ENCODE results near the gene SLC5A8. TPM values are rescaled to one million over a fixed set of nuclear protein-coding genes. Genes with fewer than 3 reads are reported as not detected.

The SLC5A8 gene
- total and polyA plus RNA-seq, 2 experiments from 2014 or later = 0.10 TPM

DNA sequence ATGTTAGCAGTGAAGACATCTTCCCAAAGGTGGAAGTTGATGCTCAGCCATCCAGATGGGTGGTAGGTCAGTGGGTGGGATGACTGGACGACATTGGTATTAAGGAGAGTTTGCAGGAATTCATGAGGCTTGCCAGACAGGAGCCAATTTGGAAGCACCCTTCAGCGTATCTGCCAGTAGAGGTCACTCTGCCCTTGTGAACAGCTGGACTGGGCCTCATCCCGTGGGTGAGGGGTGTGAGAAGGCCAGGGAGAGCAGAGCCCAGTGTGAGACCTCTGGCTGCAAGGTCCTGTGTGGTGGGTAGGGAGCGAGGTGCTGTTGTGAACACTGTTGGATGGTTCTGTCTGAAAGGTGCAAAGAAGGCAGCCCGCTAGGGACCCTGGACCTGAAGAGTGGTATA lies 37.7 kb downstream of the SLC5A8 start:
- peak; percentile 100 for ATAC-seq
- H3K27ac Mint-ChIP-seq = no peak overlapping the region; the same call in 1 of the 2 replicates
- H3K4me1 ChIP-seq (ENCODE audit: insufficient read depth) = no peaks in the 10 kb centered on the region

DNA sequence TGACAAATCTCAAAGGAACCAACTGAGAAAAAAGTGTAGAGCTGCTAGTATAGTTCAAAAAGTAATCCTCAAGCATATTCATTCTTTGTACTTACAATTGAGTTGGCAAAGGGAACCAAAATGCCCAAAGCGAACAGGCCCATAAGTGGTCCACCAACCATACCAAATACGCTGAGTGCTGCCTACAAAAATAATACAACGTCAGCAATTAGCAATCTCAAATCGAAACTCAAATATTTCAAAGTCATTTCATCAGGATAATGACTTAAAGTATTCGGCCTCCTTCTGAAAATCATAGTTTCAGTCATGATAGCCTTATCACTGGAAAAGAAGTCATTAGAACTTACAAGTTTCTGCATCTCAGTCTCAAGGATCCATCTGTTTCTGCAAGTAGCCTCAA lies 42.0 kb downstream of the SLC5A8 start:
- no peaks in the 10 kb centered on the region for H3K9me3 Mint-ChIP-seq
- no peak for ATAC-seq

More for the DNA sequence above, 37.7 kb downstream of the SLC5A8 start:
- peak; percentile 86 for DNase-seq (ENCODE audit: low spot score)
- no peaks in the 10 kb centered on the region for H3K36me3 ChIP-seq (ENCODE audit: insufficient read depth)
- H3K9me2 ChIP-seq (ENCODE audit: insufficient read depth) = no peaks in the 10 kb centered on the region
- H3F3A ChIP-seq (replicated peaks; ENCODE audit: low read depth) = no peaks in the 10 kb centered on the region
- TF ChIP-seq JUNB (IDR thresholded peaks at IDR 0.05; ENCODE audit: unreplicated experiment) = no peak
- TF ChIP-seq, protein P1, sequence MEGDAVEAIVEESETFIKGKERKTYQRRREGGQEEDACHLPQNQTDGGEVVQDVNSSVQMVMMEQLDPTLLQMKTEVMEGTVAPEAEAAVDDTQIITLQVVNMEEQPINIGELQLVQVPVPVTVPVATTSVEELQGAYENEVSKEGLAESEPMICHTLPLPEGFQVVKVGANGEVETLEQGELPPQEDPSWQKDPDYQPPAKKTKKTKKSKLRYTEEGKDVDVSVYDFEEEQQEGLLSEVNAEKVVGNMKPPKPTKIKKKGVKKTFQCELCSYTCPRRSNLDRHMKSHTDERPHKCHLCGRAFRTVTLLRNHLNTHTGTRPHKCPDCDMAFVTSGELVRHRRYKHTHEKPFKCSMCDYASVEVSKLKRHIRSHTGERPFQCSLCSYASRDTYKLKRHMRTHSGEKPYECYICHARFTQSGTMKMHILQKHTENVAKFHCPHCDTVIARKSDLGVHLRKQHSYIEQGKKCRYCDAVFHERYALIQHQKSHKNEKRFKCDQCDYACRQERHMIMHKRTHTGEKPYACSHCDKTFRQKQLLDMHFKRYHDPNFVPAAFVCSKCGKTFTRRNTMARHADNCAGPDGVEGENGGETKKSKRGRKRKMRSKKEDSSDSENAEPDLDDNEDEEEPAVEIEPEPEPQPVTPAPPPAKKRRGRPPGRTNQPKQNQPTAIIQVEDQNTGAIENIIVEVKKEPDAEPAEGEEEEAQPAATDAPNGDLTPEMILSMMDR (conservative IDR thresholded peaks at IDR 0.05; ENCODE audit: low read depth in 2 of 2) = peak; percentile 72 to 98
- H3K27me3 ChIP-seq (ENCODE audit: insufficient read depth) = no peaks in the 10 kb centered on the region
- no peak overlapping the region for H3K4me2 ChIP-seq
- peak overlapping the region; percentile 80 for H2AFZ ChIP-seq
- Mint-ChIP-seq H3K4me3 (no peak overlapping the region), H3K9me3 (no peaks in the 10 kb centered on the region), H3K36me3 (ENCODE audit: low read depth) (no peaks in the 10 kb centered on the region), H3K27me3 (ENCODE audit: insufficient read depth, low read depth, poor library complexity) (no peaks in the 10 kb centered on the region), H3K4me1 (no peaks in the 10 kb centered on the region; the same call in 2 of the 3 replicates)
- H3K79me2 ChIP-seq (replicated peaks; ENCODE audit: insufficient read depth) = no peaks in the 10 kb centered on the region
- H3K4me3 ChIP-seq = no peak overlapping the region
- no peak overlapping the region for H3K27ac ChIP-seq (ENCODE audit: low read depth)
- no peaks in the 10 kb centered on the region for H4K20me1 ChIP-seq (replicated peaks; ENCODE audit: insufficient read depth)

More for the DNA sequence above, 42.0 kb downstream of the SLC5A8 start:
- Histone ChIP-seq H3K27ac (ENCODE audit: low read depth) (no peak overlapping the region), H2AFZ (no peak overlapping the region), H3F3A (replicated peaks; ENCODE audit: low read depth) (no peaks in the 10 kb centered on the region), H3K9me2 (ENCODE audit: insufficient read depth) (no peaks in the 10 kb centered on the region), H3K79me2 (replicated peaks; ENCODE audit: insufficient read depth) (no peaks in the 10 kb centered on the region), H3K36me3 (ENCODE audit: insufficient read depth) (no peaks in the 10 kb centered on the region), H3K4me2 (no peak overlapping the region), H3K4me1 (ENCODE audit: insufficient read depth) (no peaks in the 10 kb centered on the region), H3K4me3 (no peak overlapping the region), H4K20me1 (replicated peaks; ENCODE audit: insufficient read depth) (no peaks in the 10 kb centered on the region), H3K27me3 (ENCODE audit: insufficient read depth) (no peaks in the 10 kb centered on the region)
- Mint-ChIP-seq H3K4me1 (no peaks in the 10 kb centered on the region; the same call in 2 of the 3 replicates), H3K36me3 (ENCODE audit: low read depth) (no peaks in the 10 kb centered on the region), H3K4me3 (no peak overlapping the region), H3K27ac (no peak overlapping the region), H3K27me3 (ENCODE audit: insufficient read depth, low read depth, poor library complexity) (no peaks in the 10 kb centered on the region)
- no peak for DNase-seq (ENCODE audit: low spot score)
- no peak for TF ChIP-seq POLR2AphosphoS5 (IDR thresholded peaks at IDR 0.05; ENCODE audit: low read depth)
- TF ChIP-seq, protein P1 (conservative IDR thresholded peaks at IDR 0.05; ENCODE audit: low read depth in 2 of 2) = no peak
- TF ChIP-seq, protein P2, sequence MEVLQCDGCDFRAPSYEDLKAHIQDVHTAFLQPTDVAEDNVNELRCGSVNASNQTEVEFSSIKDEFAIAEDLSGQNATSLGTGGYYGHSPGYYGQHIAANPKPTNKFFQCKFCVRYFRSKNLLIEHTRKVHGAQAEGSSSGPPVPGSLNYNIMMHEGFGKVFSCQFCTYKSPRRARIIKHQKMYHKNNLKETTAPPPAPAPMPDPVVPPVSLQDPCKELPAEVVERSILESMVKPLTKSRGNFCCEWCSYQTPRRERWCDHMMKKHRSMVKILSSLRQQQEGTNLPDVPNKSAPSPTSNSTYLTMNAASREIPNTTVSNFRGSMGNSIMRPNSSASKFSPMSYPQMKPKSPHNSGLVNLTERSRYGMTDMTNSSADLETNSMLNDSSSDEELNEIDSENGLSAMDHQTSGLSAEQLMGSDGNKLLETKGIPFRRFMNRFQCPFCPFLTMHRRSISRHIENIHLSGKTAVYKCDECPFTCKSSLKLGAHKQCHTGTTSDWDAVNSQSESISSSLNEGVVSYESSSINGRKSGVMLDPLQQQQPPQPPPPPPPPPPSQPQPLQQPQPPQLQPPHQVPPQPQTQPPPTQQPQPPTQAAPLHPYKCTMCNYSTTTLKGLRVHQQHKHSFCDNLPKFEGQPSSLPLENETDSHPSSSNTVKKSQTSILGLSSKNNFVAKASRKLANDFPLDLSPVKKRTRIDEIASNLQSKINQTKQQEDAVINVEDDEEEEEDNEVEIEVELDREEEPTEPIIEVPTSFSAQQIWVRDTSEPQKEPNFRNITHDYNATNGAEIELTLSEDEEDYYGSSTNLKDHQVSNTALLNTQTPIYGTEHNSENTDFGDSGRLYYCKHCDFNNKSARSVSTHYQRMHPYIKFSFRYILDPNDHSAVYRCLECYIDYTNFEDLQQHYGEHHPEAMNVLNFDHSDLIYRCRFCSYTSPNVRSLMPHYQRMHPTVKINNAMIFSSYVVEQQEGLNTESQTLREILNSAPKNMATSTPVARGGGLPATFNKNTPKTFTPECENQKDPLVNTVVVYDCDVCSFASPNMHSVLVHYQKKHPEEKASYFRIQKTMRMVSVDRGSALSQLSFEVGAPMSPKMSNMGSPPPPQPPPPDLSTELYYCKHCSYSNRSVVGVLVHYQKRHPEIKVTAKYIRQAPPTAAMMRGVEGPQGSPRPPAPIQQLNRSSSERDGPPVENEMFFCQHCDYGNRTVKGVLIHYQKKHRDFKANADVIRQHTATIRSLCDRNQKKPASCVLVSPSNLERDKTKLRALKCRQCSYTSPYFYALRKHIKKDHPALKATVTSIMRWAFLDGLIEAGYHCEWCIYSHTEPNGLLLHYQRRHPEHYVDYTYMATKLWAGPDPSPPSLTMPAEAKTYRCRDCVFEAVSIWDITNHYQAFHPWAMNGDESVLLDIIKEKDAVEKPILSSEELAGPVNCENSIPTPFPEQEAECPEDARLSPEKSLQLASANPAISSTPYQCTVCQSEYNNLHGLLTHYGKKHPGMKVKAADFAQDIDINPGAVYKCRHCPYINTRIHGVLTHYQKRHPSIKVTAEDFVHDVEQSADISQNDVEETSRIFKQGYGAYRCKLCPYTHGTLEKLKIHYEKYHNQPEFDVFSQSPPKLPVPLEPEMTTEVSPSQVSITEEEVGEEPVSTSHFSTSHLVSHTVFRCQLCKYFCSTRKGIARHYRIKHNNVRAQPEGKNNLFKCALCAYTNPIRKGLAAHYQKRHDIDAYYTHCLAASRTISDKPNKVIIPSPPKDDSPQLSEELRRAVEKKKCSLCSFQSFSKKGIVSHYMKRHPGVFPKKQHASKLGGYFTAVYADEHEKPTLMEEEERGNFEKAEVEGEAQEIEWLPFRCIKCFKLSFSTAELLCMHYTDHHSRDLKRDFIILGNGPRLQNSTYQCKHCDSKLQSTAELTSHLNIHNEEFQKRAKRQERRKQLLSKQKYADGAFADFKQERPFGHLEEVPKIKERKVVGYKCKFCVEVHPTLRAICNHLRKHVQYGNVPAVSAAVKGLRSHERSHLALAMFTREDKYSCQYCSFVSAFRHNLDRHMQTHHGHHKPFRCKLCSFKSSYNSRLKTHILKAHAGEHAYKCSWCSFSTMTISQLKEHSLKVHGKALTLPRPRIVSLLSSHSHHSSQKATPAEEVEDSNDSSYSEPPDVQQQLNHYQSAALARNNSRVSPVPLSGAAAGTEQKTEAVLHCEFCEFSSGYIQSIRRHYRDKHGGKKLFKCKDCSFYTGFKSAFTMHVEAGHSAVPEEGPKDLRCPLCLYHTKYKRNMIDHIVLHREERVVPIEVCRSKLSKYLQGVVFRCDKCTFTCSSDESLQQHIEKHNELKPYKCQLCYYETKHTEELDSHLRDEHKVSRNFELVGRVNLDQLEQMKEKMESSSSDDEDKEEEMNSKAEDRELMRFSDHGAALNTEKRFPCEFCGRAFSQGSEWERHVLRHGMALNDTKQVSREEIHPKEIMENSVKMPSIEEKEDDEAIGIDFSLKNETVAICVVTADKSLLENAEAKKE (CRISPR knock-in tag; IDR thresholded peaks at IDR 0.05) = no peak
- no peak for TF ChIP-seq JUNB (IDR thresholded peaks at IDR 0.05; ENCODE audit: unreplicated experiment)
